SW480 (cell line): ENCODE measurements around the gene CSN1S1.
"Not testable (repeated sequence)": the region's sequence is repeated elsewhere in the genome, so short reads cannot be mapped to it uniquely, and the experiment has no call there.

ENCODE experiments used
- DNase-seq: peaks from one replicate; pipeline ENCODE4 v3.0.0-alpha.2; 2016; ENCODE audit warnings: low spot score

The CSN1S1 gene, protein sequence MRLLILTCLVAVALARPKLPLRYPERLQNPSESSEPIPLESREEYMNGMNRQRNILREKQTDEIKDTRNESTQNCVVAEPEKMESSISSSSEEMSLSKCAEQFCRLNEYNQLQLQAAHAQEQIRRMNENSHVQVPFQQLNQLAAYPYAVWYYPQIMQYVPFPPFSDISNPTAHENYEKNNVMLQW

DNA sequence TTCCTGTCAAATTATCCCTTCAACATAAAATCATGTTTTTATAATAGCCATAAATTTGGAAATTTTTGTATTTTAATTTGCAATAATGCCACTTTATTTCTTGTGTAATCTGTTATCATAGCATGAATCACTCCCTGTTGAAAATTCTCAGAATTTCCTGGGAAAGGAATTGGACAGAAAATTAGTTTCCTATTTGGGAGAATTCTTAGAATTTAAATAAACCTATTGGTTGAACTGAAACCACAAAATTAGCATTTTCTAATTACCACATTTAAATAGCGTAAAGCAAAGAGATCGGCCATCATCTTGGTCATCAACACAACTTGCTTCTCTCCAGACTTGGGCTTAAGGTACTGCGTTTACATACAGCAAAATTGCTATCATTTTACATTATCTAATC lies at the start of gene CSN1S1:
Gene CSN1S1, plus strand, starts transcription at position 301 of the 400 bp plus-strand sequence. CDS start 1,488 bp downstream, outside the sequence.
- no peak for DNase-seq

DNA sequence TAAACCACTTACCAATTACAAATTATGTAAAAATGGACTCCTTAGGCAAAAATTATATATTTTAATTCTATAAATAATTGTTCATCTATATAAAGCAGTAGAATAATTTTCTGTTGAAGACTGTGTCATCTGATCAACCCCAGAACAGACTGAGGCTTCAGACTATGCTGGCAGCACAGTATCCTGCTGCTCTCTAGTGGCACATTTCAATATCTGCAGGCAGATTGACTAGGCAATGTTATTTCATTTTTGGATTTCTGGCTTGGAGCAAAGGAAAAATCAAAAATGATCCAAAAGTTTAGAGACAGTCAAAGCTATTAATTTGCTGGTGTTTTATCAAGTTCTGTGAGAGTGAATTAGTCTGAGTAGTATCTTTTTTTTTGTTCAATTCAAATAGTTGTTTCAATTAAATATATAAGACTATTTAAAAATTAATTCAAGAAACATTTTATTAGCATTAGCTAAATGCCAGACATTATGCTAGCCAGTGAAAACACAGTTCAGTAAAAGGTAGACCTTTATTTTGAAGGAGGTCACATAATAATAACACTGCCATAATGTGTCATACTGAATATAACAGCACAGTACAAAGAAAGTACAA lies 49.6 kb upstream of the CSN1S1 start:
- peak; percentile 33 for DNase-seq

DNA sequence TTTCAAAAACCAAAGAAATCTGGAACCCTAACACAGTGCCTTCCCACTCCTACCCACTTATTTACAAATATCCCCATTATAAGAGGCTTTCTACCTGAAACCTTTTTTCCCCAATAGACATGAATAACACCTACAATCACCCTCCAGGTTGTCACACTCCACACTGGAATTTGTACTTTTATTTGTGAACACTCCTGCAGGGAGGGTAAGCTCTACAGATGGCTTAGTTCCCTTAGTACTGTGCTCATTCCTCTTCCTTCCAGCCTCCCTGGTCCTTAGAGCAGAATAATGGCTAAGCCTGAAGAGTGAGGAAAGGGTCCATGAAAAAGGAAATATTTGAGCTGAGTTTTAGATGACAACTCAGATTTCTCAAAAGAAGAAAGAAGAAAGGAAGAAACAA lies 48.7 kb upstream of the CSN1S1 start:
- DNase-seq, result no peak

GRCh38 chr4:69888336-69888735 lies 42.5 kb upstream of the CSN1S1 start:
- DNase-seq, result no peak

DNA sequence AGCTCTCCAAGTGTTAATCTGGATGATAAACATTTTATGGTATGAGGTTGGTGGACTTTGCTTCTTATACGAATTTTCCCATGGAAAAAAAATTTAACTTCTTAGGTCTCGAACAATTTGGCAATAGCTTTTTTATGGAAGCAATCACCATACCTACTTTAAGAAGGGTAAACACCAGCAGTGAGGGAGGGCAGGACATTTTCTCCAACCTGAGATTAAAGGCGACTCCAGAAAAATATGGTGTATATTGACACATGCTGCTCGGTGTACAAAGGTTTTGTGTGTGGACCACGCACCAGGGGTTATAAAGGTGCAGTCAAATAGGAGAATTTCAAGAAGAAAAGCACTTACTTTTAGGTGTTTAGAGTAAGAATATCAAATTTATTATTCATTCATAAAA lies 36.7 kb upstream of the CSN1S1 start:
- no peak for DNase-seq

DNA sequence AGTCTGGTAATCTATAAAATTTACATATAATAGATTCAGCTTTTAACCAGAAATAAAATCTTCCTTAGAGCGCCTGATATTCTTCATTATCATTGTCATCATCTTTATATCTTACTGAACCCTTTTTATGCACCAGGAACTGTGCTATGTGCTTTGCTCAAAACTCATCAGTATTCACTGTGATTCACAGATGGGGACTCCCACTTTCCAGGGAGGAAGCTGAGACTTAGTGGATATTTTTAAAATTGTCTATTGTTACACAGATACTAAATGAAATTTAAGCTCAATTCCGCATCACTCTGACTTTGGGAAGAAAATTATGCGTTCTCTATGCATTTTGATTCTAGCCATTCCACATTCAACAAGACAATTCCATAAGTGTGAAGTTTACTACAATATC lies 36.1 kb upstream of the CSN1S1 start:
- no peak for DNase-seq

GRCh38 chr4:69896530-69897116 lies 34.2 kb upstream of the CSN1S1 start:
- DNase-seq, result no peak

GRCh38 chr4:69907151-69907550 lies 23.7 kb upstream of the CSN1S1 start:
- no peak for DNase-seq

GRCh38 chr4:69909195-69909594 lies 21.7 kb upstream of the CSN1S1 start:
- DNase-seq, result no peak

GRCh38 chr4:69910016-69910782 lies 20.7 kb upstream of the CSN1S1 start:
- no peak for DNase-seq

DNA sequence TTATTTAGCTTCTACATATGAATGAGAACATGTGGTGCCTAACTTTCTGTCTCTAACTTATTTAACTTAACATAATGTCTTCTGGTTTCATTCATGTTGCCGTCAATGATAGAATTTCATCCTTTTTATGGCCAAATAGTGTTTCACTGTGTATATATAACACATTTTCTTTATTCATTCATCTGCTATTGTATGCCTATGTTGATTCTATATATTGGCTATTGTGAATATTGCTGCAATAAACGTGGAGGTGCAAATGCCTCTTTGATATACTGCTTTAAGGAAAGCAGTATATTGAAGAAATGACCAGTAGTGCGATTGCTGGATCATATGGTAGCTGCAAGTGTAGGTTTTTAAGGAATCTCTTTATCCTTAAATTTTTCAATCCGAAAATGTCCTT lies 10.0 kb upstream of the CSN1S1 start:
- no peak for DNase-seq

- DNase-seq, result not testable (repeated sequence)
These were observed 7.0 kb upstream of the CSN1S1 start for GRCh38 chr4:69923782-69924410.

DNA sequence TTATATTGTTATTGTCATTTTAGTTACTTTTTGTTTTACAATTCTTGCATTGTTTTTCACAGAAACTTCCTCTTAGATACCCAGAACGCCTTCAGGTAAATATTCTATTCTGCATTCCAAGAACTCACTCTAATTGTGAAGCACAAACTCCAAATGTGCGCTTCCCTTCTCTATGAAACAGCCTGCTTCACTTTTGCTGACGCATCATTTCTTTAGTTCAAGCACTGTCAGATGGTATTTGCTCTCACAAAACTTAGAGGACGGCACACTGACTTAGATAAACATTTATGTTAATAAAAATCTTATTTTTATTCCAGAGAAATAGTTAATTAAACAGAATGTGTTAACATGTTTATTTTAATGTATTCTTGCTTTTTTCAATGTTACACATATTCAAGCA lies 3.3 kb downstream of the CSN1S1 start:
- no peak for DNase-seq

DNA sequence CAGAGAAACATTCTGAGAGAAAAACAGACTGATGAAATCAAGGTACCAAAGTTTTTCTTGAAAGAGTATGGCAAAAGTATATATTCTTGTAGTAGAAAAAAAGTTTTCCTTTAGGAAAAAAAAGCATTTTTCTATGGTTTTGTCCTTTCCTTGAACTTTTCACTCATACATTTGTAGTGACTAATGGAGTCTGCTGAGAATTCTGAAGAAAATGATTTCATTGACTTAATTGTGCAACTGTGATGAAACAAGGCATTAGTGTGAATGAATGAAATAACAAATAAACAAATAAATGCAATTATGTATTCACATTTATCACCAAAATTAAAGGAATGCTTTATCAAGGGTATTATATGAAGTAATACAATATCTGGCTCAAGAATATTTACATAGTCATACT lies 5.7 kb downstream of the CSN1S1 start:
- DNase-seq, result no peak

DNA sequence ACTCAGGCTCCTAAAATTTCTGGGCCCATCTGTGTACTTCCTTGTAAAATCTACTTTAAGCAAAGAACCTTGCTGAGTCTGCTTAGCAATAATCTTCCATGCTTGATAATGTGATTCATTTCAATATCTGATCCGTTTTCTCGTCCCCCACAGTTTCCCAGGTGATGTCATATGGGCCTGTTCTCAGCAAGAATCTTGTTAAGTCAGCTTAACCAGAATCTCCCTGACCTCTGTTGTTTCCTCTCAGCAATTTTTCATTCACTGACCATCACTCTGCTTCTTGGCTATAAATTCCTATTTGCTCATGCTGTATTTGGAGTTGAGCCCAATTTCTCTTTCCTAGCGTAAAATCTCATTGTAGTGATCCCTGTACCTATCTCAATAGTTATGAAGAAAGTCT lies 20.7 kb downstream of the CSN1S1 start:
- DNase-seq, result no peak

- no peak for DNase-seq
These were observed 26.3 kb downstream of the CSN1S1 start for GRCh38 chr4:69957209-69957608.

- DNase-seq, result no peak
These were observed 34.8 kb downstream of the CSN1S1 start, which contains the start of gene CSN2 for GRCh38 chr4:69965628-69966027. CSN2 (minus strand) TSS chr4:69965728; CDS start chr4:69960995, 4,733 bp downstream.

GRCh38 chr4:69970071-69970470 lies 39.2 kb downstream of the CSN1S1 start:
- DNase-seq, result no peak

GRCh38 chr4:69974631-69975030 lies 43.8 kb downstream of the CSN1S1 start:
- no peak for DNase-seq

DNA sequence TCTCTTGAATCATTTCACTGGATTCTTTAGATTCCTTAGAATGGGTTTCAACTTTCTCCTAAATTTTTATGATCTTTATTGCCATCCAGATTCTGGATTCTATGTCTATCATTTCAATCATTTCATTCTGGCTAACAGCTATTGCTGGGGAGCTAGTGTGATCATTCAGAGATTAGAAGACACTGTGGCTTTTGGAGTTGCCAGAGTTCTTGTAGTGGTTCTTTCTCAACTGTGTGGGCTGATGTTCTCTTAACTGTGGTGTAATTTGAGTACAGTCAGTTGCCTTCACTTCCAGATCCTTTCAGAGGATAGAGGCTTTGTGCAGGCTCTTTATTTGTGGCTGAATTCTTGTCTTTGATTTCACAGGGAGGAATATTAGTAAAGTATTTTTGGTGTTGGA lies 46.7 kb downstream of the CSN1S1 start:
- DNase-seq, result no peak

DNA sequence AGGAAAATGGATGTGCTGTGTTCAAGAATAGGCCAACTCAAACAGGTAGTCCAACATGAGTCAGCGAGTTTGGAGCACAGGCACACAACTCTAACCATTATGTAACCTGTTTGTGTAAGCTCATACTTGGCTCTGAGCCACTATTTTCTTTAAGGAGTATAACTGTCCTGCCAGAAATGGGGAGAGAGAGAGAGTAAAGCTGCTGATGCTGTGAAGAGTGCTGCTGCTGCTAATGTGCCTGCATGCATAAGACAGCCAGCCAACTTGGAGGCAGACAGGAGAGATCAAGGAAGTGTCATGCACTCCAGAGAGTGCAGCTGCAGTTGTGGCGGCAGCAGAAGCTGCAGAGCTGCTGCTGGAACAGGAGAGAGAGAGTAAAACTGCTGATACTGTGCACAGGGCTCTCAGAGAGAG lies 53.2 kb downstream of the CSN1S1 start:
- DNase-seq, result no peak

DNA sequence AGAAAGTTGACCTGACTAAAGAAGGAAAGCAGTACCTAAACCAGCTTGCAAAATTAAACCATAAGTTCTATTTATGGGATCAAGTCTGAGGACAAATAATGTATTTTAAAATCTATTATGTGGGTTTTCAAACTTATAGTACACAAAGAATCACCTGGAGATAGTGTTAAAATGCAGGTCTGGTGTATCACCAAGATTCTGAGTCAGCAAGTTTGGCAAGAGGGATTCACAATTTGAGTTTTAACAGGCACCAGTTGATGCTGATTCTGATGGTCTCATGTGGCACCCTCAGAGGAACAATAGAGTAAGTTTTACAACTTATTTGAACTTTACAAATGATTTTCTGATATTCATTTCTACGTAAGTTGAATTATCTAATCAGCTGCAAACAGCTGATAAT lies 55.8 kb downstream of the CSN1S1 start:
- DNase-seq, result no peak
